PC-9 (cell line): ENCODE data around the gene IFIT5. TPM values are rescaled to one million over a fixed set of nuclear protein-coding genes. Genes with fewer than 3 reads are reported as not detected.

Experiments
- BruUV-seq: library from RNA; stranded (reverse); fragments of 400-500 nt; replicated peaks from 2 replicates; lab custom pipeline; 2021; lab: Mats Ljungman, UMichigan
- CTCF ChIA-PET: fragments of 300-600 bp; sonication (Branson Sonifier 250); formaldehyde crosslinking; loops from one replicate; lab custom pipeline; 2022; ENCODE audit warnings: antibody characterized with exemption; lab: Charles Lee
- POLR2A ChIA-PET: fragments of 300-600 bp; sonication (Branson Sonifier 250); formaldehyde crosslinking; loops from one replicate; lab custom pipeline; 2022; ENCODE audit warnings: antibody characterized with exemption; ENCODE audit not compliant: unreplicated experiment; lab: Charles Lee
- DNase-seq, 2 experiments: peaks; one replicate each; pipeline versions ENCODE4 v3.0.0 to v3.0.0-alpha.2; 2015 to 2022; ENCODE audit warnings: mixed read lengths in 1 of 2
- H2AFZ ChIP-seq: fragments of 200-600 bp; sonication (generic); 2 replicates; pipeline ENCODE4 v1.8.1; 2017; ENCODE audit warnings: antibody characterized with exemption
- H3F3A ChIP-seq: fragments of 200-600 bp; sonication (generic); 2 replicates; pipeline ENCODE4 v1.8.1; 2017; ENCODE audit warnings: antibody characterized with exemption, mild to moderate bottlenecking, low read depth; ENCODE audit not compliant: insufficient read depth
- H3K27ac ChIP-seq: fragments of 200-600 bp; sonication (generic); 2 replicates; pipeline ENCODE4 v1.6.1; 2016; ENCODE audit warnings: mixed run types
- H3K27me3 ChIP-seq: fragments of 200-600 bp; sonication (generic); 2 replicates; pipeline ENCODE4 v1.6.1; 2016; ENCODE audit warnings: low read depth, mixed run types; ENCODE audit not compliant: insufficient read depth
- H3K36me3 ChIP-seq: fragments of 200-600 bp; sonication (generic); 2 replicates; pipeline ENCODE4 v1.6.1; 2016; ENCODE audit warnings: low read depth, mixed run types
- H3K4me1 ChIP-seq: fragments of 200-600 bp; sonication (generic); replicated peaks from 2 replicates; pipeline ENCODE4 v1.6.1; 2016; ENCODE audit warnings: mixed run types; ENCODE audit not compliant: insufficient read depth
- H3K4me2 ChIP-seq: fragments of 200-600 bp; sonication (generic); 2 replicates; pipeline ENCODE4 v1.6.1; 2017; ENCODE audit warnings: mixed run types
- H3K4me3 ChIP-seq: fragments of 200-600 bp; sonication (generic); 2 replicates; pipeline ENCODE4 v1.6.1; 2016; ENCODE audit warnings: mixed run types
- H3K79me2 ChIP-seq: fragments of 200-600 bp; sonication (generic); 2 replicates; pipeline ENCODE4 v1.6.1; 2017; ENCODE audit warnings: low read depth, mixed run types
- H3K9me2 ChIP-seq: fragments of 200-600 bp; sonication (generic); 2 replicates; pipeline ENCODE4 v1.8.1; 2017; ENCODE audit warnings: mild to moderate bottlenecking; ENCODE audit not compliant: insufficient read depth
- H3K9me3 ChIP-seq: fragments of 200-600 bp; sonication (generic); 2 replicates; pipeline ENCODE4 v1.8.1; 2016; ENCODE audit warnings: low read depth; ENCODE audit not compliant: insufficient read depth
- H4K20me1 ChIP-seq: fragments of 200-600 bp; sonication (generic); 2 replicates; pipeline ENCODE4 v1.8.1; 2017; ENCODE audit not compliant: insufficient read depth
- EZH2 ChIP-seq: fragments of 200-600 bp; sonication (generic); IDR thresholded peaks from 2 replicates; pipeline ENCODE4 v1.8.0; 2017; ENCODE audit warnings: antibody characterized with exemption, low read depth
- intact Hi-C: fragments of 100-400 bp; cut with micrococcal nuclease; formaldehyde crosslinking; loops from one replicate; pipeline ENCODE4 v1.10.0; 2022; ENCODE audit not compliant: unreplicated experiment
- total RNA-seq: library from RNA; stranded (reverse); gene quantifications from 2 replicates; pipeline ENCODE4 v1.2.3, GENCODE V29; 2021
- TF ChIP-seq, protein P1 (sequence below): fragments of 200-600 bp; sonication (generic); conservative IDR thresholded peaks from 2 replicates; pipeline ENCODE4 v1.6.1; 2017; ENCODE audit warnings: mixed run types, antibody characterized with exemption, mild to moderate bottlenecking, moderate library complexity

The IFIT5 gene
- total RNA-seq, 1 experiment from 2014 or later: 1.9 TPM

DNA sequence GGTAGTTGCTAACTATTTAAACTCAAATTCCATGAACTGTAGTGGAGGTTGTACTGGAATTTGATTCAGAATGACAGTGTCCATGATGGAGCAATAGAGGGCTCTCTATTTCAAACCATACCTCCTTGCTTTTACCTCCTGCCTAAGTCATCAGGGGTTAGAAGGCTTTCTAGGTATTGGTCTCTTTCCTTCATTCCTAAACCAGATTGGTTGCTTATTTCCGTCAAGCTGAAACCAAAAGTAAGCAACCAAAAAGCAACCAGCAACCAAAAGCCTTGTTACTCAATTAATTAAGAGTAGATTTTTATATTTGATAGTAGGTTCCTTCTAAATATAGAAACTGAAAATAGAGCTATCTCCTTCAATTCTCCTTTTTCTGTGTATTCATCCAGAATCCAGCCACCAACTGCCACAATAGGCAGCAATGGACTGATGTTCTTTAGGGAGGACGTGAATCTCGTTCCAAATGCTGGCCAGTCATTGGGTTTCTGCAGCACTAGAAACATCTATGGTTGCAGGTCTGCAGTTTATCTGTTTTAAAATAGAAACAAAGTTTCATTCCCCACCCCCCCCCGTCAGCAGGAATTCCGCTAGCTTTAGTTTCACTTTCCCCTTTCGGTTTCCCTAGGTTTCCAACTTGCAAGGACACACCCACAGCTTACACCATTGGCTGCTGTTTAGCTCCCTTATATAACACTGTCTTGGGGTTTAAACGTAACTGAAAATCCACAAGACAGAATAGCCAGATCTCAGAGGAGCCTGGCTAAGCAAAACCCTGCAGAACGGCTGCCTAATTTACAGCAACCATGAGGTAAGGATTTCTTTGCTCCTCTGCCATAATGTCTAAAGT, 22.2 kb upstream of the IFIT5 start, which contains the start of gene IFIT1:
Gene IFIT1, plus strand, starts transcription at position 717 of the 850 bp plus-strand sequence. Its CDS starts 90 bp downstream, at position 807.
- Histone ChIP-seq H3K27me3 (no peaks in the 10 kb centered on the region), H4K20me1 (no peaks in the 10 kb centered on the region), H3K4me3 (peak within 1 kb of the TSS; percentile 56), H3F3A (0 out of 2 replicates have a peak, but pooled peaks cover 5% of the 10 kb centered on the region), H2AFZ (peak within 1 kb of the TSS; percentile 66), H3K36me3 (no peaks in the 10 kb centered on the region), H3K4me2 (peak within 1 kb of the TSS; percentile 76), H3K27ac (peak within 1 kb of the TSS; percentile 61), H3K9me2 (no peaks in the 10 kb centered on the region), H3K9me3 (no peaks in the 10 kb centered on the region), H3K4me1 (peaks cover 7% of the 10 kb centered on the region), H3K79me2 (no peaks in the 10 kb centered on the region)
- intact Hi-C loops: no loop called here
- peak in 1 of 2 experiments; percentile 60 for DNase-seq
- no TSS peak for BruUV-seq
- ChIA-PET CTCF (interaction anchor here (0.6 kb wide), 1 partner anchor 449 kb away, joined by 4 read pairs; no protein-coding TSS in a partner anchor), POLR2A (interaction anchor here (0.6 to 1.0 kb wide), 4 partner anchors 69 to 673 kb away, joined by 3 to 11 read pairs (median 4); partner anchors contain the start of gene LIPA)
- TF ChIP-seq, protein P1, sequence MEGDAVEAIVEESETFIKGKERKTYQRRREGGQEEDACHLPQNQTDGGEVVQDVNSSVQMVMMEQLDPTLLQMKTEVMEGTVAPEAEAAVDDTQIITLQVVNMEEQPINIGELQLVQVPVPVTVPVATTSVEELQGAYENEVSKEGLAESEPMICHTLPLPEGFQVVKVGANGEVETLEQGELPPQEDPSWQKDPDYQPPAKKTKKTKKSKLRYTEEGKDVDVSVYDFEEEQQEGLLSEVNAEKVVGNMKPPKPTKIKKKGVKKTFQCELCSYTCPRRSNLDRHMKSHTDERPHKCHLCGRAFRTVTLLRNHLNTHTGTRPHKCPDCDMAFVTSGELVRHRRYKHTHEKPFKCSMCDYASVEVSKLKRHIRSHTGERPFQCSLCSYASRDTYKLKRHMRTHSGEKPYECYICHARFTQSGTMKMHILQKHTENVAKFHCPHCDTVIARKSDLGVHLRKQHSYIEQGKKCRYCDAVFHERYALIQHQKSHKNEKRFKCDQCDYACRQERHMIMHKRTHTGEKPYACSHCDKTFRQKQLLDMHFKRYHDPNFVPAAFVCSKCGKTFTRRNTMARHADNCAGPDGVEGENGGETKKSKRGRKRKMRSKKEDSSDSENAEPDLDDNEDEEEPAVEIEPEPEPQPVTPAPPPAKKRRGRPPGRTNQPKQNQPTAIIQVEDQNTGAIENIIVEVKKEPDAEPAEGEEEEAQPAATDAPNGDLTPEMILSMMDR: no peak
- TF ChIP-seq EZH2: no peak

DNA sequence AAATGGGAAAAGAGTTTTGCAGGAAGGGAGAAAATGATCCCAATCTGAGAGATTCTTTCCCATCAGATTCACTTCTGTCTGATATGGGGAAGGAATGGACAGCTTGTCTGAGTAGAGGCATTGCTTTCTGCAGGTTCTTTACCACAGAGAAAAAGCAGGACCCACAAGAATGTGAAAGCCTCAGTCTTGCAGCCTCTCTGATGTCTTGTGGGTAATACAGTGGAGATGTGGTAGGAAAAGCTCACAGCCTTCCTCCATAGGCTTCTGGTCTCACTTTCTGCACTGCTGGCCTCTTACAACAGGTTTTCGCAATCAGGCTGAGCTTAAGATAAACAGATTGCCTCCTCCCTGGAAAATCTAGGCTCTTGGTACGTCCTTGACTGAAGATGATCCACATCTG, 21.4 kb upstream of the IFIT5 start:
- BruUV-seq: no TSS peak
- Histone ChIP-seq H2AFZ (no peak overlapping the region), H3F3A (0 out of 2 replicates have a peak, but pooled peaks cover 5% of the 10 kb centered on the region), H3K9me2 (no peaks in the 10 kb centered on the region), H3K4me1 (peaks cover 7% of the 10 kb centered on the region), H3K9me3 (no peaks in the 10 kb centered on the region; the same call in 1 of the 2 replicates), H3K4me2 (peak overlapping the region; percentile 76), H3K27me3 (no peaks in the 10 kb centered on the region), H4K20me1 (no peaks in the 10 kb centered on the region), H3K4me3 (peak overlapping the region; percentile 56; the same call in 1 of the 2 replicates), H3K27ac (peak overlapping the region; percentile 22; the same call in 1 of the 2 replicates), H3K79me2 (no peaks in the 10 kb centered on the region), H3K36me3 (no peaks in the 10 kb centered on the region)
- ChIA-PET CTCF (interaction anchor here (0.6 to 0.8 kb wide), 2 partner anchors 21 to 450 kb away, joined by 3 to 4 read pairs; partner anchors contain the start of gene IFIT5), POLR2A (interaction anchor here (1.0 kb wide), 1 partner anchor 141 kb away, joined by 6 read pairs; the partner anchor contains the start of gene LIPA)
- DNase-seq: no peak
- intact Hi-C loops: no loop called here
- TF ChIP-seq, protein P1: no peak
- TF ChIP-seq EZH2: no peak

DNA sequence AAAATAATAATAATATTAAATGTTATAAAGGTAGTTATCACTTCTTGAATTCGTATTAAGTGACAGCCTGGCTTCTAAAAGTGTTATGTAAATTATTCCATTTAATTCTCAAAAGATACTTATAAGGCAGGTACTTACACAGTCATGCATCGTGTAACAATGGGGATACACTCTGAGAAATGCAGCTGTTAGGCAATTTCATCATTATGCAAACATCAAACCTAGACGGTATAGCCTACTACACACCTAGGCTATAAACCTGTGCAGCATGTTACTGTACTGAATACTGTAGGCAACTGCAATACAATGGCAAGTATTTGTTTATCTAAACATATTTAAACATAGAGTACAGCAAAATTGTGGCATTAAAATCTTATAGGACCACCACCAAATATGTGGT, 20.5 kb upstream of the IFIT5 start:
- DNase-seq: peak in 1 of 2 experiments; percentile 45
- TF ChIP-seq, protein P1: no peak
- no peak for TF ChIP-seq EZH2
- Histone ChIP-seq H3K4me2 (no peak overlapping the region), H3K36me3 (no peaks in the 10 kb centered on the region), H3K27ac (no peak overlapping the region), H3K4me1 (peaks cover 7% of the 10 kb centered on the region), H3K9me3 (no peaks in the 10 kb centered on the region; the same call in 1 of the 2 replicates), H3K27me3 (no peaks in the 10 kb centered on the region), H3K79me2 (no peaks in the 10 kb centered on the region), H3F3A (0 out of 2 replicates have a peak, but pooled peaks cover 1% of the 10 kb centered on the region), H4K20me1 (no peaks in the 10 kb centered on the region), H3K4me3 (no peak overlapping the region), H2AFZ (no peak overlapping the region), H3K9me2 (no peaks in the 10 kb centered on the region)
- BruUV-seq: no TSS peak
- ChIA-PET POLR2A (no interaction called here), CTCF (no interaction called here)
- intact Hi-C loops: no loop called here
